Amniotic epithelial cell (primary cell): ENCODE data around the gene KRTAP3-3.
"Not testable (repeated sequence)": the region's sequence is repeated elsewhere in the genome, so short reads cannot be mapped to it uniquely, and the experiment has no call there.

Experiments used
- DNase-seq: peaks from one replicate; pipeline ENCODE4 v3.0.0-alpha.2; 2010; ENCODE audit warnings: low read depth

KRTAP3-3 gene

DNA sequence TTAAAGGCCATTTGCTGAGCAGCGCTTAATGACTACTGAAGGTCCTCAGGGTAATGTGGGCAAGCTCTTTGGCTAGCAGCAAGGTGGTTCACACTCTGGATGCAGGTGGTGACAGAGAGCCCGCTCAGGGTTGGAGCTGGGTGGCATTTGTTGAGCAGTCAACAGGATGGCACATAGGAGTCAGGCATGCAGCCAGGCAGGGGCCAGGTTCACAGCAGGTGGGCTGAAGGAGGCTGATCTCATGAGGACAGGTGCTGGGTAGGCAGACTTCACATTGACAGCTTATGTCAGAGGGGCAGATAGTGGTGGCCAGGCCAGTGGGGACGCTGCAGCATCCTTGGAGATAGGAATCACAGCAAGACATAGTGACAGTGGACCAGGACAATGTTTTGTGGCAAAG is 10.4 kb upstream of the KRTAP3-3 start:
- no peak for DNase-seq

DNA sequence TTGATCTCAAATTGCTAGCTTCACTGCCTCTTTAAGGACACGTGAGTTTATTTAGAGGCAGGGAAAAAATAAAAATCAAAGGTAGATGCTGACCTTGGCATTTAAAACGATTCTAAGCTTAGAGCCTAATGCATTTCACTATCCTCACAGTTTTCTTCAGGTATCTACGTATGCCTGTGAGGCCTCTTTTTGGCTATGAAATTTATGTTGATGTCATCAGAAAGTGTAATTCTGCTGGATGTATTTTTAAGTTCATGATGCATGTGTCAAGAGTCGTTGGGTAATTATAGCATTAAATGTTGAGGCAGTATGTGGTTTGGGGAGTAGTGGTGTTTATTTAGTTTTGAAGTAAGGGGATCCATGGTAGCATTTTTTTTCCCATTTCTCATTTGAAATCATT is 10.0 kb upstream of the KRTAP3-3 start:
- peak; percentile 65 for DNase-seq

DNA sequence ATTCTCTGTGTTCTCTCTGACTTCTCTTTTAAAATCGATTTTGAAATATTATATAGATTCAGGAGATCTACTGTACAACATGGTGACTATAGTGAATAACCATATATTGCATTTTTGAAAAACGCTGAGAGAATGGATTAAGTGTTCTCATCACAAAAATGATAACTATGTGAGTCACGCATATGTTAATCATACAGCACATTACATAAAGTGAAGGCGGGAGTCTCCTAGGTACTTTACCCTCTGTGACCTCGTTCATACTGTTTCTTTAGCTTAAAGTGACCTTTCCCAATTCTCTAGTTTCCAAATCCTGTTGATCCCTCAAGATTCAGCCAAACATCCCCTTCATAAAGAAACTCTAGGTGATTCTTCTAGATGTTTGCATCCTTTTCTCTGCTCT is 8.8 kb upstream of the KRTAP3-3 start:
- peak; percentile 71 for DNase-seq

DNA sequence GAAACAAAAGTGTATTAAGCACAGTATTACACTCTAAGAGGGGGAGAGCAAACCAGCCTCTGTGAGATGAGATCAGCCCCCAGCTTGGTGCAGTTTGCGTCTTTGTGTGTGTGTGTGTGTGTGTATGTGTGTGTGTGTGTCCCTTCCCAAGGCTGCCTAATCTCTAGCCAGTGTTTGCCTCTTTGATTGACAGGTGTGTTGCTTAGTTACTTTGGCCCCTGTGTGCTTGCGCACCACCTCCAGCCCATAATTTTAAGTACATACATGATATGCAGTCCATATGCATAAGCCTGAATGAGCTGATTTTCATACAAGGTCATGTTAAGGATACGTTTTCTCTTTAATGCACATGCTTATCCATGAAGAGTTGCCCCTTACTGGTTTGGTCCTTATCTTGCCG is 7.8 kb upstream of the KRTAP3-3 start:
- DNase-seq = no peak

DNA sequence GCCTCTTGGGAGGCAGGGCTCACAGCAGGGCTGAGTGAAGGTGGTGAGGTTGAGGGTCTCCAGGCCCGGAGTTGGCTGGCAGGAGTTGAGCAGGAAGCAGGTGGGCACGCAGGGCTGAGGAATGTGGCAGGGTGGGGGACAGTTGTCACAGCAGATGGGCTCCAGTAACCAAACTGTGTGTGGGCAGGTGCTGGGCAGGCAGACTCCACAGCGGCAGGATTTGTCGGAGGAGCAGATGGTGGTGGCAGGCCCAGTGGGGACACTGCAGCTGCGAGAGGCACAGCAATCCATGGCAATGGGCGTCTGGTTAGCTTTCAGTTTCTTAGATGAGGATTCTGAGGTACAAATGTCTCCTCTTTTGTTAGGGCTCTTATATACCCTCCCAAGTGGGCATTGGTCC is 5.6 kb upstream of the KRTAP3-3 start, which contains the start of gene KRTAP3-2:
TSS of gene KRTAP3-2 (minus strand) at position 344 of the 400 bp plus-strand sequence. CDS start at position 291, 53 bp downstream.
- DNase-seq = not testable (repeated sequence)

DNA sequence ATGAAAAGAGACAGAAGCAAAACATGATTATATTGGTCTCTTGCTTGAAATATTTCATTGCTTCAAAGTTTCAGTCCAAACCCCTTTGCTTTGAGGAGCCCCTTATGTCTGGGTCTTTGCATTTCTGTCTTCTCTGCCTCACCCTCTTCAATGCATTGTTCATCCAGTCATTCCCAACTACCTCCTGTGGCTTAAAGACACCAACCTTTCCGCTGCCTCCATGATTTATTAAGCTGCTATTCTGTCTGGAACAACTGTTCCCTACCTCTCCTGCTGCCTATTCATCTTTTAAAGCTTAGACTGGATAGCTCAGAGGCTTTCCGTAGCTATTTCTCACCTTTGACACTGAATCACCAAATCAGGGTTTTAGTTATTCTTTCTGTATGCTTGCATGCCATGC is 3.4 kb upstream of the KRTAP3-3 start:
- no peak for DNase-seq

DNA sequence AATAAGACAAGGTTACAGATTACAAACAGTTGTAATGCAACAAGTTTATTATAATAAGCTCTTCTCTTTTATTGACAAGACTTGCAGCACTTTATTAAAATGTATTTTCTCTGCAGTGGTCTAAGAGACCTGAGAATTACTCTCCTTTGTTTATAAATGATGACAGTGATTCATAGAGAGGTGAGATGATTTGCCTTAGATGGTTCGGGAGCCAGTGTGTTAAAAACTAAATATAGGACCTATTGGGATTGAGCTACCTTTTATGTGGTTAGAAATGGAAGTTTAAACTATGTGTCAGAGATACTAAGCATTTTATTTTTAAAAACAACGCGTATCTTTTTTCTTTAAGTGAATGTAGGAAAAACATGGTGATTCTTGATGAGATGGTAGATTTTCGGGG is 2.9 kb upstream of the KRTAP3-3 start:
- DNase-seq = no peak

DNA sequence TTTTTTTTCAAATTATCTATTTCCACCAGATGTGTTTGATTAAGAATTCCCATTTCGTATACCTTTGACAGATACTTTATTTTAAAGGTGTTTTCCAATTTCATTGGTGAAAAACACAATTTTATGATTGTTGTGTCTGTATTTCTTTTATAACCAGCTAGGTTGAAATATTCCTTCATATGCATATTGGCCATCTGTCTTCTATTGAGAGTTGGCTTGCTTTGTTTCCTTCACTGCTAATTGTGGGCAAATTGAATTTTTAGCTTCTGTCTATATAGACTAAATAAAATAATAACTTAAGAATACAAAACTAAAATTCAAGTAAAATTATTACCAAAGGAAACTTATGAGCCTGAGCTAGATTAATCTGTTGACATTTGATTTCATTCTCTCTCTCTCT is 1.2 kb upstream of the KRTAP3-3 start:
- no peak for DNase-seq

DNA sequence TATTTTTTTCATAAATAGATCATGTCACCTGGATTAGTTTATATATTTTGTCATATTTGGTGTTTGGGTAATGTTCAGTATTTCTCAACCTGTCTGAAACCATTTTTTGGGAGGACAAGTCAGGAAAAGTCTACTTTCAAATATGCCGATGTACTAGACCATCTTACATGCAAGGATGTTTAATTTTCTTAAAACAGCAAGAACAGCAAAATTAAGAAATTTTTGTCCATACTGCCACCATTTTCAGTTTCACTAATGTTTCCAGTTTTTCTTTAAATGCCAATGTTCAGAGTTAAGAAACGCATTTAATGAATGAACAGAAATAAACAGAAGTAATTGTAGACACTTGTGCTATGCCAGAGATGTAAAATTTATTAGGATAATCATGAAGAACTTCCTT is 880 bp downstream of the KRTAP3-3 start:
- DNase-seq = no peak

DNA sequence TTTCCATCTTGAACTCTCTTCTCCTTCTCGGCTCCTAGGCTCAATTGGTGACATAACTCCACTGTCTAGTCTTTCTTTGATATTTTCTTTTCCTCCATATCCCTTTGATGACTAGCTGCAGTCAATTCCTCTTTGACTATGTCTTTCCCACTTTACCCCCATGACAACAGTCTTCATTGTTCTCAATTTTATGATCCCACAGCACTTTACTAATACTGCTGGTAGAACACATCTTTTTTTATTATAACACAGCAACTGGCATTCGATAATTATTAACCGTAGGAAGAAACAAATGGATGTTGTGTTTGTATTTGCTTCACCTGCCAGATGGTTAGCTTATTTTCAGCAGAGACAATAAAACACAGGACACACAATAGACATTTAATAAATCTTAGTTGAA is 1.3 kb downstream of the KRTAP3-3 start:
- no peak for DNase-seq

DNA sequence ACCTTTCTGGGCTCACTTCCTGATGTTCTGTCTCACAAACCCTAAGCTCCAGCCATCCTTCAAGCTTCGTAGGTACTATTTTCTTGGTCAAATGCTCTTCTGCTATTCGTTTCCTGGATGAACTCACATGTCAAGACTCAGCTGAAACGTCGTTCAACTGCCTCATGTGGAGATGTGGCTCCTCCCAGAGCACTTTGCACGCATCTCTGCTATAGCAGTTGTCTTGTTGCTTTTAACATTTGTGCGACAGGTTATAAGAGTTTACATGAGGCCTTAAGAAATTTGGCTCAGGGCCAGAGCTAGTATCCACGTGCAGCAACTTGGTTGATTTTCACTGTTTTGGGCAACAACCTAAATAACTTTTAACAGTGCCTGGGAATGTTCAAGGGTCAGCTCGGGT is 7.0 kb downstream of the KRTAP3-3 start:
- DNase-seq = no peak

DNA sequence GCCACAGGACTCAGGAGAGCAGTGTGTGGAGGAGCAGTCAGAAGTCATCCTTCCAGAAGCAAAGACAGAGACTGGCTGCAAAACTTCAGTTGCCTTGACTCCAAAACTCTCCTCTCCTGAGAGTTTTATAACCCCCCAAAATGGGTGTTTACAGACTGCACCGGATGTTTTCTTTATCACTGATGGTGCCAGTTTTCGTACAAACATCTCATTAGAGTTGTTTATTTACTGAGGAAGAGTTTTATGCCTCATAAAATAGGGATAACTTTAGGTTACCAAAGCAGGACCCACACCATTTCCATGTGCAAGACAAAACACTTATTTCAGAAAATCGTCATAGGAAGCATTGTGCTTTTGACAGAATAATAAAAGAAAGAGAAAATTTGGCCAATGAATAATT is 9.7 kb downstream of the KRTAP3-3 start, which contains the start of gene KRT40:
TSS of gene KRT40 (minus strand) at position 101 of the 400 bp plus-strand sequence. CDS start at position 48, 53 bp downstream.
- DNase-seq = no peak

DNA sequence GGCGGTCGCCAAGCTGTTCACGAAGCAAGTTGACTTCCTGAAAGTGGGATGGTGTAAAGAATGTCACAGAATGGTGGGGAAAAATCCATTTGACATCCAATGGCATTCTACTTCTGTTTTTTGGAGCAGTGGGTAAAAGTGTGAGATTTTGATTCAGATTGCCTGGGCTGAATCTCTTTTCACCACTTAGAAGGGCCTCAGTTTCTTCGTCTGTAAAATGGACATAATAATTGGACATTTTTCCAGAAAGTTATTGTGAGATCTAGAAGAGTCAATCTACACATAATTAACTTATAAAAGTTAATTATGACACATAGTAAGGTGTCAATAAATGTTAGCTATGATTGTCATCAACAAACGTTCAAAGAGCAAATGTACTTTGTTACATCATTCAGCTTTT is 12.8 kb downstream of the KRTAP3-3 start:
- no peak for DNase-seq

DNA sequence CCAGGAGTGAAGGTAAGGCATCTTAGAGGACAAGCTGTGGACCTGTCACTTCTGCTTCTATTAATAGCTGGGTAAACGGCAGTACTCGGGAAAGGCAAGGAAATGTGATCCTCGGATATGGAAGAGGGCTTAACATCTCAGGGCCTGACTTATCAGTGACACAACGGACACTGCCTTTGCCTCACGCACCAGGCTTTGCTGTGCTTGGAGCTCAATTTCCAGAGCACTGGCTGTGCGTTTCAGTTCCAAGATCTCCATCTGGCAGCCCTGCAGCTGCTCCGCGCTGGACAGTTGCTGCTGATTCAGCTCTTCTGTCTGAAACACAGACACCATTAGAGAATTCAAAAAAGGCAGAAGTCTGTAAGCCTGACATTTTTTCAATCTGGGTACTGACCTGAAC is 13.4 kb downstream of the KRTAP3-3 start:
- DNase-seq = peak; percentile 45

DNA sequence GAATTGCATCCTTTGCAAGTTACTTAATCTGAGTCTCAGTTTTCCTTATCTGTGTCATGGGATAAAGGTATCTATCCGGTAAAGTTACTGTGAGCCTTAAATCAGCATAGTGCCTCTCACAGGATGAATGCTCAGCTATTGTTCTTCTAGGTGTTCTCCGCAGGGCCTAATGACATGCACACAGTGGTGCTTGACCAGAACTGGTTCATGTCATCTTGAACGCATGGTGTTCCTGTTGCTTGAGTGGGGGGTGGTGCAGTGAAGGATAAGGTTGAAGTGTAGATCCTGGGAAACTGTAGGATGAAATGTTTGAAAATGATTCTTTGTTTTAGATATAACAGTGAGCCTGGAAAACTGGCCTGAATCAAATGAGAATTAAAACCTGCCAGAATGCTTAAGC is 13.8 kb downstream of the KRTAP3-3 start:
- no peak for DNase-seq

DNA sequence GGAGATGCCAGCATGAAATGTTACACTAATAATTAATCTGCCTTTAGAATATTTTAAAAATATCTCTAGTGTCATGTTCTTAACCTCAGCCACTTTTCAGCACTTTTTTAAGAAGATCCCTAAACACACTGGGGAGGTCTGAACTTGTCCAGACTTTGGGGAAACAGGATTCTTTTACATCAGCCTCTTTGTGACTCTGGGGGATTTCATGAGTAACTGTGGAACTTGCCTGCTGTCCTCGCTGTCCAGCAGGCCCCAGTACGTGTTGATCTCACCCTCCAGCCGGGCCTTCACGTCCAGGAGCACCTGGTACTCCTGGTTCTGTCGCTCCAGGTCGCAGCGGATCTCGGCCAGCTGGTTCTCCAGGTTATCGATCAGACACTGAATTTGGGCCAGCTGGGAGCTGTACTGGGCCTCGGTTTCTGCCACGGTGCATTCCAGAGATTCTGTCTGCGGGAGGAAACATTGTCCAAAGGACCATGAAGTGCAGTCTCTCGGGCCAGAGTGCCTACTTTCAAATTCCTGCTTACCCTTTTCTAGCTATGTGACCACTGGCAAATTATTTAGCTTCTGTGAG is 15.3 kb downstream of the KRTAP3-3 start:
- no peak for DNase-seq

DNA sequence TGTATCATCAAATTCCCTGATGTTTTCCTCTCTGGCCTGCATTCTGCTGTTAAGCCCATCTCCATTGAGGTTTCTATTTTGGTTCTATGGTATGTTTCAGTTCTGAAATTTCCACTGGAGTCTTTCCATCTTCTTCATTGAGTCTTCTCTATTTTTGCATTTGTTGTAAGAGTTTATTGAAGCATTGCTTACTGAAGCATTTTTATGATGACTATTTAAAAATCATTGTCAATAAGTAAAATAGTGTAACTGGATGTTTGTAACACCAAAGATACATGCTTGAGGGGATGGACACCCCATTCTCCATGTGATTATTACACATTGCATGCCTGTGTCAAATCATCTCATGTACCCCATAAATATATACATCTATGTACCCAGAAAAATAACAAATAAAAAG is 18.4 kb downstream of the KRTAP3-3 start:
- DNase-seq = no peak

DNA sequence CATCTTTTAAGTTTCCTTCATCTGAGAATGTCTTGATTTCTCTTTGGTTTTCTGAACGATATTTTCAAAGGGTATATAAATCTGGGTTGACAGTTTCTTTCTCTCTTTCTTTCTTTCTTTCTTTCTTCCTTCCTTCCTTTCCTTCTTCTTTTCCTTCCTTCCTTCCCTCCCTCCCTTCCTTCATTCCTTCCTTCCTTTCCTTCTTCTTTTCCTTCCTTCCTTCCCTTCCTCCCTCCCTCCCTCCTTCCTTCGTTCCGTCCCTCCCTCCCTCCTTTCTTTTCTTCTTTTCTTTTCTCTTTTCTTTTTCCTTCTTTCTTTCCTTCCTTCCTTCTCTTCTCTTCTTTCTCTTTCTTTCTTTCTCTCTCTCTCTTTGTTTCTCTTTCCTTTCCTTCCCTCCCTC is 19.6 kb downstream of the KRTAP3-3 start:
- no peak for DNase-seq

DNA sequence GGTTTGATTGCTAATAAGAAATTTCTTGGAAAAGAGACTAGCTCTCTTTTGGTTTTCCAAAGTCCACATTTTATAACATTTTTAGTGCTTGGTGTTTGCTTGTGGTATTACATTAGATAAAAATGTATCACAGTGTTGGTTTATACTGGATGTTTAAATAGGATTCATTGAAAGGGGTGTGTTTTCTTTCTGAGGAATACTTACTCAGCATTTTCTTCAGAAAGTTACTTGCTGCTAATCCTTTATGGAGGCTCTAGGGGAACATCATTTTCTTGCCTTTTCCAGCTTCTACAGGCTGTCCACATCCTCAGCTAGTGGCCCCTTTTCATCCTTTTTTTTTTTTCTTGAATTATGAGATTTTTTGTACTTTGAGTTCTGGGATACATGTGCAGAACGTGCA is 26.4 kb downstream of the KRTAP3-3 start:
- no peak for DNase-seq

DNA sequence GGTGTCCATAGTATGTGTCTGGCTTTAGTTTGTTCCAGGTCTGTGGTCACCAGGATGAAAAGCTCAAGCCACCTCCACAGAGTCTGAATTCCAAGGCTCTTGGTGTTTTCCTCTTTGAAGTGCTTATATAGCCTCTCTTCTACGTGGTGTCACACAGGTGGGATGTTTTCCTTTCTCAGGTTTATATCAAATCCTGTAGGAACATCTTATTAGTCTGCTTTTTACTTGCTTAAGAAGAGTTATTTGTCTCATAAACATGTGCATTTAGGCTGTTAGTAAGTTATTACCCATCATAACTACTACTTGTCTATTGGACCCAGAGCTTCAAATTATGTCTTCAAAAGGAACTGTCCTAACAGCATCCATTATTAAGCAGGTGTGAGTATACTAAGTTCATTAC is 27.1 kb downstream of the KRTAP3-3 start, which contains the start of gene KRT39:
TSS of gene KRT39 (minus strand) at position 101 of the 400 bp plus-strand sequence. CDS start at position 9, 92 bp downstream.
- DNase-seq = no peak

DNA sequence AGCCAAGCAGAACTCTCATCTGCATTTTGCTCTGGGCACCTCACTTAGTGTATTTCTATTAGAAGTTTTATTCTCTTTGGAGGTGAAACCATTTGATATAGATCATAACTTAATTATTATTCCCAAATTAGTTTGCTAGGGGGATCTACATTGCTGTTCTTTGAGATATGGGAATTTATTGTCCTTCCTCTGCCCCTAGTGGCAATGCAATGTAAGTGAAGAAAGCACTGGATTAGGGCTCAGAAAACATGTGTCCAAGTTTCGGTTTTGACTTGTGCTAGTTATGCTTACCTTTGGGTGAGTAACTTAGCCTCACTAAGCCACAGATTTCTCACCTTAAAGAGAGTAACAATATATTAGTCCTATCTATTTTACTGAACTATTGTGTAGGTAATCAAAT is 30.1 kb downstream of the KRTAP3-3 start:
- peak; percentile 24 for DNase-seq

DNA sequence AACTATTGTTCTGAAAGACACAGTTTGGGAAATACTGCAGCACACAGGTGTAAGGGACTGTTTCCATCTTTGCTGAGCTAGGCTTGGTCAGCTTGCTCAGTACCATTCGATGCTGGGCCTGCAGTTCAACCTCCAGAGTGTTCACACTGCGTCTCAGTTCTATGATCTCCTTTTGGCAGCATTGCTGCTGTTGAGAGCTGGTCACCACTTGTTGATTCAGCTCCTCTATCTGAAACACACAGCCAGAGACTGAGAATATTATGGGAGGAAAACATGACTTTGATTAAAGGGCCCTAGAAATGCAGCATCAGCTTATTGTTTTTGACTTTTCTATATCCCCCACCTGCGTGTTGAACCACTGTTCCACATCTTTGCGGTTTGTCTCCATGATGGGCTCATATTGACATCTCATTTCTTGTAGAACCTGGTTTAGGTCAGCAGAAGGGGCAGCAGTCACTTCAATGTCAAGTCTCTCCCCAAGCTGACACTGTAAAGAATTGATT is 31.9 kb downstream of the KRTAP3-3 start:
- no peak for DNase-seq

DNA sequence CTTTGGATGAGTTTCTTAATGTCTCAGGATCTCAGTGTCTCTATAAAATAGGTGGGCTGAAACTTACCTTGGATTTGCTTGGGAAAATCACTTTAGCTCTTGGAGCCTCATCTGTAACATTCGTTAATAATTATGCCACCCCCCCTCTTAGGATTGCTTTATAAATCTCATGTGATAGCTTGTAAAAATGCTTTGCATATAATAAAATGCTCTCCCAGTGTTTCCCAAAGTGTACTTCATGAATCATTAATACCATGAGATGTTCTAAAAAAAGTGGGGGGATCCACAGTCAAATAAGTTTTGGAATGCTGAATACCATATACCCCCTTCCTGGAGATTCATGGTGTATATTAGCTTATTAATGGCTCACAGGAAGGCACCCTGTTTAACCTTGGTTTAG is 32.4 kb downstream of the KRTAP3-3 start:
- no peak for DNase-seq

DNA sequence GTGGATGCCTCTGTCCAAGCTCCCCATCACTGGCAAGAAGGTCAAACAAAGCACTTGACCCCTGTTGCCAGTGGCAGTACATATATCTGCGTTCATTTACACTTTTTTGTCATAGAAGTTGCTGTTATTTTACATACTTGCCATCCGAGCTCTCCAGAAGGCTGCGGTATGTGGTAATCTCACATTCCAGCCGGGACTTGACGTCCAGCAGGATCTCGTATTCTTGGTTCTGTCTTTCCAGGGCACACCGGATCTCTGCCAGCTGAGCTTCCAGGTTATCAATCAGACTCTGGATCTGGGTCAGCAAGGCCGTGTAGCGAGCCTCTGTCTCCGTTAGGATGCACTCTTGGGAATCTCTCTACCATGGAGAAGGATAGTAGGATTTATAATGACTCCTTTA is 33.8 kb downstream of the KRTAP3-3 start:
- DNase-seq = peak; percentile 76
